ENCODE results near the gene EYA4. TPM values are rescaled to one million over a fixed set of nuclear protein-coding genes. Genes with fewer than 3 reads are reported as not detected.

EYA4 gene
- polyA plus RNA-seq, 1 of the 3 experiments (the other 2 are of a cell fraction) = 0.08 TPM

DNA sequence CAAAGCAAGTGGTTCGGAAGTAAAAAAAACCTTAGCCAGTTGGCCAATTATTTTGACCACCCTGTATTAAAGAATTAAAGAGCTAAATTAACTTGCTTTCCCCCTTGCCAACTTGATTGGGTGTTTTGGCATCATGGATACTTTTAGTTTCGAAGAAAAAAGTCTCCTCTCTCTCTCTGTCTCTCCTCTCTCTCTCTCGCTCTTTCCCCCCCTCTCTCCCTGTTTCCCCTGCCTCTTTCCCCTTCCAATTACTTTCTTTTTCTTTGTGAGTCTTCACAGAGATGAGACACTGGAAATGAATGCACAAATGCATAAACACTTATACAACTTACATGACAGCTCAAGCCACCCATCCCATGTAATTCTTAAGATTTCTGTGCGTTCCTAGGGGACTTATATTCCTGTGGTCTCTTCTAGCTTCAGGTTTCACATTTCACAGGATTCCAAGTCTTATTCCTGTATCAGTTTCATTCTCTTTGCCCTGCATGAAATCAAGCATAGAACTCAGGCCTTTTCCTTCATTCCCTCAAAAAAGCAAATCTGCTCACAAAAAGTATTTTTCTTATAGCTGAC is 32.9 kb upstream of the EYA4 start:
- H3K9ac ChIP-seq = no peak overlapping the region
- no peaks in the 10 kb centered on the region for H4K20me1 ChIP-seq (ENCODE audit: insufficient read depth)
- no peaks in the 10 kb centered on the region for H3F3A ChIP-seq (replicated peaks; ENCODE audit: insufficient read depth)
- H3K27ac ChIP-seq (ENCODE audit: low read depth in 2 of 2, low read length in 1 of 2) = no peak overlapping the region
- H3K9me3 ChIP-seq = no peaks in the 10 kb centered on the region
- ChIA-PET CTCF (no interaction called here), POLR2A (no interaction called here)
- no peaks in the 10 kb centered on the region for H3K36me3 ChIP-seq (replicated peaks in 1 of 2; ENCODE audit: control insufficient read depth in 1 of 2, insufficient read depth in 2 of 2, low read length in 1 of 2)
- H3K27me3 ChIP-seq (ENCODE audit: insufficient read depth) = no peaks in the 10 kb centered on the region
- H3K79me2 ChIP-seq (ENCODE audit: insufficient read depth) = no peaks in the 10 kb centered on the region
- TF ChIP-seq YY1 (IDR thresholded peaks at IDR 0.05; ENCODE audit: low read depth) = no peak
- no peak for TF ChIP-seq SMC3 (IDR thresholded peaks at IDR 0.05; ENCODE audit: low read depth, low read length)
- TF ChIP-seq NRF1 (IDR thresholded peaks at IDR 0.05; ENCODE audit: low read depth, low read length) = no peak
- no peak for TF ChIP-seq EP300 (IDR thresholded peaks at IDR 0.05; ENCODE audit: borderline replicate concordance in 1 of 2, low read depth in 1 of 2, low read length in 1 of 2)
- TF ChIP-seq, protein P1, sequence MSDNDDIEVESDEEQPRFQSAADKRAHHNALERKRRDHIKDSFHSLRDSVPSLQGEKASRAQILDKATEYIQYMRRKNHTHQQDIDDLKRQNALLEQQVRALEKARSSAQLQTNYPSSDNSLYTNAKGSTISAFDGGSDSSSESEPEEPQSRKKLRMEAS (IDR thresholded peaks at IDR 0.05; ENCODE audit: low read depth) = no peak
- TF ChIP-seq GABPA (IDR thresholded peaks at IDR 0.05; ENCODE audit: low read depth) = no peak
- TF ChIP-seq NFIC (IDR thresholded peaks at IDR 0.05; ENCODE audit: borderline replicate concordance) = no peak
- TF ChIP-seq RCOR1 (IDR thresholded peaks at IDR 0.05; ENCODE audit: low read length) = no peak
- TF ChIP-seq, protein P2, sequence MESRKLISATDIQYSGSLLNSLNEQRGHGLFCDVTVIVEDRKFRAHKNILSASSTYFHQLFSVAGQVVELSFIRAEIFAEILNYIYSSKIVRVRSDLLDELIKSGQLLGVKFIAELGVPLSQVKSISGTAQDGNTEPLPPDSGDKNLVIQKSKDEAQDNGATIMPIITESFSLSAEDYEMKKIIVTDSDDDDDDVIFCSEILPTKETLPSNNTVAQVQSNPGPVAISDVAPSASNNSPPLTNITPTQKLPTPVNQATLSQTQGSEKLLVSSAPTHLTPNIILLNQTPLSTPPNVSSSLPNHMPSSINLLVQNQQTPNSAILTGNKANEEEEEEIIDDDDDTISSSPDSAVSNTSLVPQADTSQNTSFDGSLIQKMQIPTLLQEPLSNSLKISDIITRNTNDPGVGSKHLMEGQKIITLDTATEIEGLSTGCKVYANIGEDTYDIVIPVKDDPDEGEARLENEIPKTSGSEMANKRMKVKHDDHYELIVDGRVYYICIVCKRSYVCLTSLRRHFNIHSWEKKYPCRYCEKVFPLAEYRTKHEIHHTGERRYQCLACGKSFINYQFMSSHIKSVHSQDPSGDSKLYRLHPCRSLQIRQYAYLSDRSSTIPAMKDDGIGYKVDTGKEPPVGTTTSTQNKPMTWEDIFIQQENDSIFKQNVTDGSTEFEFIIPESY (IDR thresholded peaks at IDR 0.05; ENCODE audit: borderline replicate concordance, low read depth) = no peak
- no peak for TF ChIP-seq TAF1 (IDR thresholded peaks at IDR 0.05; ENCODE audit: borderline replicate concordance, low read depth, low read length)
- no peak overlapping the region for H3K4me2 ChIP-seq
- no peak overlapping the region for H3K4me3 ChIP-seq (ENCODE audit: low read depth in 2 of 2, low read length in 1 of 2)
- no peak for DNase-seq
- H3K4me1 ChIP-seq (ENCODE audit: control insufficient read depth in 1 of 2, insufficient read depth in 2 of 2, low read depth in 1 of 2, low read length in 1 of 2) = no peaks in the 10 kb centered on the region
- no peak overlapping the region for H2AFZ ChIP-seq (ENCODE audit: low read depth)
- H3K9me2 ChIP-seq = no peaks in the 10 kb centered on the region
- WGBS (ENCODE audit: low lambda C conversion rate) = 45% methylated on average over 4 of the region's 4 CpGs

DNA sequence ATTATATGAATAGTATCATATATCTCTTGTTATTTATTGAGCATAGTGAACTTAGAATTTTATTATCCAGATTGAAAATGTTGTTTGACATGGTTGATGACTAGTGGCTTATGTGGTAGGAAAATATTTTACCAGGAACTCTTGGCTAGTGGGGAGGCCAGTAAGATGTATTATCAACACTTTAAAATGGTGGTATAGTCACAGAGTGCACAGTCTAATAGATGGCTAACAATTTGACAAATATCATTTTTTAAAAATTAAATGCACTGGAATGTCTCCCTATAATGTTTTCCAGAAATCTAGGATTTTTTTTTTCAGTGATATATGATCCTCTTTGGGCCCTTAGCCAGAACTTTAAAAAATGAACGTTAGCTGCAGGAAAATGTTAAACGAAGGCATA is 26.9 kb upstream of the EYA4 start:
- no peak for DNase-seq
- CTCF ChIA-PET = no interaction called here
- H4K20me1 ChIP-seq (ENCODE audit: insufficient read depth) = no peaks in the 10 kb centered on the region
- POLR2A ChIA-PET = no interaction called here
- H3K4me2 ChIP-seq = no peak overlapping the region
- no peaks in the 10 kb centered on the region for H3K4me1 ChIP-seq (ENCODE audit: control insufficient read depth in 1 of 2, insufficient read depth in 2 of 2, low read depth in 1 of 2, low read length in 1 of 2)
- no peak overlapping the region for H3K9ac ChIP-seq
- no peaks in the 10 kb centered on the region for H3F3A ChIP-seq (replicated peaks; ENCODE audit: insufficient read depth)
- H3K9me2 ChIP-seq = no peaks in the 10 kb centered on the region
- H3K9me3 ChIP-seq = no peaks in the 10 kb centered on the region
- no peak overlapping the region for H2AFZ ChIP-seq (ENCODE audit: low read depth)
- no peak overlapping the region for H3K27ac ChIP-seq (ENCODE audit: low read depth in 2 of 2, low read length in 1 of 2)
- H3K4me3 ChIP-seq (ENCODE audit: low read depth in 2 of 2, low read length in 1 of 2) = no peak overlapping the region
- H3K27me3 ChIP-seq (ENCODE audit: insufficient read depth) = no peaks in the 10 kb centered on the region
- 25% methylated on average over 2 of the region's 2 CpGs for WGBS (ENCODE audit: low lambda C conversion rate)
- no peaks in the 10 kb centered on the region for H3K79me2 ChIP-seq (ENCODE audit: insufficient read depth)
- TF ChIP-seq POLR2AphosphoS5 (IDR thresholded peaks at IDR 0.05; ENCODE audit: low read depth, low read length) = no peak
- TF ChIP-seq, protein P3, sequence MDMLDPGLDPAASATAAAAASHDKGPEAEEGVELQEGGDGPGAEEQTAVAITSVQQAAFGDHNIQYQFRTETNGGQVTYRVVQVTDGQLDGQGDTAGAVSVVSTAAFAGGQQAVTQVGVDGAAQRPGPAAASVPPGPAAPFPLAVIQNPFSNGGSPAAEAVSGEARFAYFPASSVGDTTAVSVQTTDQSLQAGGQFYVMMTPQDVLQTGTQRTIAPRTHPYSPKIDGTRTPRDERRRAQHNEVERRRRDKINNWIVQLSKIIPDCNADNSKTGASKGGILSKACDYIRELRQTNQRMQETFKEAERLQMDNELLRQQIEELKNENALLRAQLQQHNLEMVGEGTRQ (IDR thresholded peaks at IDR 0.05; ENCODE audit: borderline replicate concordance, low read depth, low read length) = no peak
- no peaks in the 10 kb centered on the region for H3K36me3 ChIP-seq (replicated peaks in 1 of 2; ENCODE audit: control insufficient read depth in 1 of 2, insufficient read depth in 2 of 2, low read length in 1 of 2)
